Measurements from ENCODE around the gene KRT79.

GRCh38 chr12:52798671-52799504 is 35.2 kb downstream of the KRT79 start:
- TF ChIP-seq POLR2AphosphoS5 (IDR thresholded peaks at IDR 0.05) (no peak), POLR2A (IDR thresholded peaks at IDR 0.05) (no peak)
- TF ChIP-seq, protein P1, sequence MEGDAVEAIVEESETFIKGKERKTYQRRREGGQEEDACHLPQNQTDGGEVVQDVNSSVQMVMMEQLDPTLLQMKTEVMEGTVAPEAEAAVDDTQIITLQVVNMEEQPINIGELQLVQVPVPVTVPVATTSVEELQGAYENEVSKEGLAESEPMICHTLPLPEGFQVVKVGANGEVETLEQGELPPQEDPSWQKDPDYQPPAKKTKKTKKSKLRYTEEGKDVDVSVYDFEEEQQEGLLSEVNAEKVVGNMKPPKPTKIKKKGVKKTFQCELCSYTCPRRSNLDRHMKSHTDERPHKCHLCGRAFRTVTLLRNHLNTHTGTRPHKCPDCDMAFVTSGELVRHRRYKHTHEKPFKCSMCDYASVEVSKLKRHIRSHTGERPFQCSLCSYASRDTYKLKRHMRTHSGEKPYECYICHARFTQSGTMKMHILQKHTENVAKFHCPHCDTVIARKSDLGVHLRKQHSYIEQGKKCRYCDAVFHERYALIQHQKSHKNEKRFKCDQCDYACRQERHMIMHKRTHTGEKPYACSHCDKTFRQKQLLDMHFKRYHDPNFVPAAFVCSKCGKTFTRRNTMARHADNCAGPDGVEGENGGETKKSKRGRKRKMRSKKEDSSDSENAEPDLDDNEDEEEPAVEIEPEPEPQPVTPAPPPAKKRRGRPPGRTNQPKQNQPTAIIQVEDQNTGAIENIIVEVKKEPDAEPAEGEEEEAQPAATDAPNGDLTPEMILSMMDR (IDR thresholded peaks at IDR 0.05), result no peak
